Right forelimb (tissue), 1 donor: ENCODE data around the gene SLC12A1.
"Not testable (repeated sequence)": the region's sequence is repeated elsewhere in the genome, so short reads cannot be mapped to it uniquely, and the experiment has no call there.

Experiments
- DNase-seq: peaks from one replicate; pipeline ENCODE4 v3.0.0-alpha.2; 2018

SLC12A1 gene

GRCh38 chr15:48315041-48315440 is 108.9 kb downstream of the SLC12A1 start:
- no peak for DNase-seq

- no peak for DNase-seq
Observed at GRCh38 chr15:48317221-48317620, 111.1 kb downstream of the SLC12A1 start.

- DNase-seq, result no peak
Observed at GRCh38 chr15:48318131-48318530, 112.0 kb downstream of the SLC12A1 start.

GRCh38 chr15:48323294-48323693 is 117.2 kb downstream of the SLC12A1 start:
- no peak for DNase-seq

GRCh38 chr15:48324949-48325348 is 118.8 kb downstream of the SLC12A1 start:
- DNase-seq, result no peak

GRCh38 chr15:48325400-48325799 is 119.3 kb downstream of the SLC12A1 start:
- no peak for DNase-seq

GRCh38 chr15:48326180-48326579 is 120.1 kb downstream of the SLC12A1 start:
- DNase-seq, result not testable (repeated sequence)

GRCh38 chr15:48330105-48330785 is 124.1 kb downstream of the SLC12A1 start:
- DNase-seq, result no peak

- DNase-seq, result peak; percentile 91
Observed at GRCh38 chr15:48330855-48331795, 125.0 kb downstream of the SLC12A1 start, which contains the start of gene DUT. DUT (plus strand) TSS chr15:48331429; CDS start chr15:48331516, 87 bp downstream.

GRCh38 chr15:48331796-48332641 is 125.9 kb downstream of the SLC12A1 start:
- peak; percentile 90 for DNase-seq

GRCh38 chr15:48332642-48333034 is 126.5 kb downstream of the SLC12A1 start:
- no peak for DNase-seq

- no peak for DNase-seq
Observed at GRCh38 chr15:48333540-48333939, 127.4 kb downstream of the SLC12A1 start.

- no peak for DNase-seq
Observed at GRCh38 chr15:48334260-48334659, 128.2 kb downstream of the SLC12A1 start.

GRCh38 chr15:48336940-48337339 is 130.8 kb downstream of the SLC12A1 start:
- DNase-seq, result no peak

- no peak for DNase-seq
Observed at GRCh38 chr15:48337607-48338006, 131.5 kb downstream of the SLC12A1 start.

GRCh38 chr15:48340111-48340510 is 134.0 kb downstream of the SLC12A1 start:
- DNase-seq, result no peak

GRCh38 chr15:48343865-48344264 is 137.8 kb downstream of the SLC12A1 start:
- no peak for DNase-seq

GRCh38 chr15:48345516-48345915 is 139.4 kb downstream of the SLC12A1 start:
- DNase-seq, result no peak

GRCh38 chr15:48352474-48353072 is 146.5 kb downstream of the SLC12A1 start:
- DNase-seq, result peak; percentile 53
